ENCODE results near the gene PDE4D. TPM values are rescaled to one million over a fixed set of nuclear protein-coding genes. Genes with fewer than 3 reads are reported as not detected.

Gene PDE4D
- total RNA-seq, 2 experiments from 2014 or later, result 75.5 to 80.7 TPM

- peaks cover 5% of the 10 kb centered on the region for H3K9me3 Mint-ChIP-seq
Measured at GRCh38 chr5:59528202-59528862, 365.2 kb downstream of the PDE4D start.

GRCh38 chr5:59525957-59526356 is 367.6 kb downstream of the PDE4D start:
- peaks cover 5% of the 10 kb centered on the region for H3K9me3 Mint-ChIP-seq
- no peak overlapping the region for H3K27ac Mint-ChIP-seq
- DNase-seq (no peak), ATAC-seq (no peak)
- no peaks in the 10 kb centered on the region for H3K4me1 Mint-ChIP-seq (ENCODE audit: low read depth)
- intact Hi-C loops (cut with micrococcal nuclease), result no loop called here
- POLR2A ChIA-PET, result no interaction called here
- no peak overlapping the region for H3K4me3 Mint-ChIP-seq
- no peak for TF ChIP-seq CTCF (IDR thresholded peaks at IDR 0.05)
- H3K36me3 Mint-ChIP-seq (ENCODE audit: low read depth), result no peaks in the 10 kb centered on the region
- no peaks in the 10 kb centered on the region for H3K27me3 Mint-ChIP-seq
- CTCF ChIA-PET, result no interaction called here

More at GRCh38 chr5:59528202-59528862, 365.2 kb downstream of the PDE4D start:
- no peaks in the 10 kb centered on the region for H3K27me3 Mint-ChIP-seq
- no peaks in the 10 kb centered on the region for H3K4me1 Mint-ChIP-seq (ENCODE audit: low read depth)
- DNase-seq, result no peak
- TF ChIP-seq CTCF (IDR thresholded peaks at IDR 0.05), result no peak
- H3K4me3 Mint-ChIP-seq, result no peak overlapping the region
- no peak for ATAC-seq
- no peak overlapping the region for H3K27ac Mint-ChIP-seq
- no peaks in the 10 kb centered on the region for H3K36me3 Mint-ChIP-seq (ENCODE audit: low read depth)
- CTCF ChIA-PET, result interaction anchor here (1.0 kb wide), 1 partner anchor 21 kb away, joined by 5 read pairs; no protein-coding TSS in a partner anchor
- POLR2A ChIA-PET, result interaction anchor here (0.7 kb wide), 1 partner anchor 624 kb away, joined by 3 read pairs; no protein-coding TSS in a partner anchor
- intact Hi-C loops (cut with micrococcal nuclease), result no loop called here

- ChIA-PET POLR2A (no interaction called here), CTCF (no interaction called here)
- no peak overlapping the region for H3K4me3 Mint-ChIP-seq
- intact Hi-C loops (cut with micrococcal nuclease), result no loop called here
- H3K9me3 Mint-ChIP-seq, result peaks cover 5% of the 10 kb centered on the region
- no peaks in the 10 kb centered on the region for H3K4me1 Mint-ChIP-seq (ENCODE audit: low read depth)
- H3K27ac Mint-ChIP-seq, result no peak overlapping the region
- ATAC-seq, result no peak
- no peak for DNase-seq
- no peak for TF ChIP-seq CTCF (IDR thresholded peaks at IDR 0.05)
- no peaks in the 10 kb centered on the region for H3K27me3 Mint-ChIP-seq
- no peaks in the 10 kb centered on the region for H3K36me3 Mint-ChIP-seq (ENCODE audit: low read depth)
Measured at GRCh38 chr5:59525311-59525710, 368.2 kb downstream of the PDE4D start.

- no peak for DNase-seq
- Mint-ChIP-seq H3K27me3 (no peaks in the 10 kb centered on the region), H3K9me3 (peaks cover 5% of the 10 kb centered on the region), H3K36me3 (ENCODE audit: low read depth) (no peaks in the 10 kb centered on the region), H3K27ac (no peak overlapping the region), H3K4me1 (ENCODE audit: low read depth) (no peaks in the 10 kb centered on the region), H3K4me3 (no peak overlapping the region)
- intact Hi-C loops (cut with micrococcal nuclease), result no loop called here
- no peak for ATAC-seq
- ChIA-PET POLR2A (no interaction called here), CTCF (no interaction called here)
- no peak for TF ChIP-seq CTCF (IDR thresholded peaks at IDR 0.05)
Measured at GRCh38 chr5:59522201-59522831, 371.2 kb downstream of the PDE4D start.

- Mint-ChIP-seq H3K27ac (no peak overlapping the region), H3K4me3 (no peak overlapping the region), H3K27me3 (no peaks in the 10 kb centered on the region), H3K9me3 (peaks cover 5% of the 10 kb centered on the region), H3K36me3 (ENCODE audit: low read depth) (no peaks in the 10 kb centered on the region), H3K4me1 (ENCODE audit: low read depth) (no peaks in the 10 kb centered on the region)
- ChIA-PET CTCF (no interaction called here), POLR2A (no interaction called here)
- ATAC-seq (no peak), DNase-seq (no peak)
- intact Hi-C loops (cut with micrococcal nuclease), result no loop called here
- TF ChIP-seq CTCF (IDR thresholded peaks at IDR 0.05), result no peak
Measured at GRCh38 chr5:59521476-59521875, 372.1 kb downstream of the PDE4D start.
